ENCODE measurements around the gene CEP170.
A peak's percentile ranks its signal among the peaks of the same experiment; 100 is the strongest.
"Not testable (repeated sequence)": the region's sequence is repeated elsewhere in the genome, so short reads cannot be mapped to it uniquely, and the experiment has no call there.

CEP170 gene

DNA sequence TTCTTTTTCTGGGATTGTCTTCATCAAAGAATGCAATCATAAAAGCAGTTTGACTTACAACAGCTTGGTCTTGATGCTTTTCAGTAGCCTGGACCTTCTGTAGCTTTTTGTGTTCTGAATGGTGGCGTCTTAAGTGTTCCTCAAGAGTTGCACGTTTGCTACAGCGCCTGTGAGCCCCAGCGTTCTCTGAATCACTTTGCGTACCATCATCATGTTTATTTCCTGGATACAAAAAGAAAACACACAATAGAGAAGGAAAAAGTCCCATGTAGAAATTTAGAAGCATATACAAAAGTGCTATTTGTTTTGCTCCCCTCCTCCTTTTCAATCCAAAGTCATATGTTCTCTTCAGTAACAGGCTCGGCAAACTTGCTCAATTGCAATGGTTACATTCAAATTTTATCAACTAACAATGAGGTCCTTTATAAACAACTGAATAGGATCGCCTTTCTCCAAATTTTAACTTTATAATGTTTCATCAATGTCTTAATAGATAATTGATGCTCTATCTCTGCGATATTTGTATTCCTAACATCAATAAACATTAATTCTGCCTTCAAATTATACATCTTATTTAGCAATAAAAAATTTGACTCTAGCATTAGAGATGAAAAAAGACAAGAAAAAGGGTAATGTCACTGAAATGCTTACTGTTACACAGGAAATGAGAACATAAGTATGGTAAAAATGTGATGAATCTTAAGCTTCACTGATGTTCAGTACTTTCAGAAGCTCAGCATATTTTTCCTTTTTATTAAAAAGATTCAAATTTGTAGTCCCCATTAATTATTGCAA is 68.7 kb downstream of the CEP170 start:
- not testable (repeated sequence) for DNase-seq (ENCODE audit: low read depth); H3K4me3 ChIP-seq (ENCODE audit: low read length)

DNA sequence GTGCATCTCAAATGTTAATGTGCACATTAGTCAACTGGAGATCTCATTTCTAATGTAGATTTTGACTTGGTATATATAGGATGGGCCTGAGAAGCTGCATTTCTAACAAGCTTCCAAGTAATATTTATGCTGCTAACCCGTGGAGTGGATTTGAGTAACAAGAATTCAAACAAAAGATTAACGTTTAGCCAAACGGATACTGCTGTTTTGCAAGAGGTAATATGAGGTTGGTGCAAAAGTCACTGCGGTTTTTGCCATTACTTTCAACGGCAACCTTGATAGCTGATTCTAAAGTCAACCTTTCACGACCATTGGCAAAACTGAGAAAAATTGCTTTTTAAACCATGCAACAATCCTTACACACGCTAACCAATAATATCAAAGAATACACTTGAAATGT is 70.3 kb downstream of the CEP170 start:
- not testable (repeated sequence) for H3K4me3 ChIP-seq (ENCODE audit: low read length); DNase-seq (ENCODE audit: low read depth)

DNA sequence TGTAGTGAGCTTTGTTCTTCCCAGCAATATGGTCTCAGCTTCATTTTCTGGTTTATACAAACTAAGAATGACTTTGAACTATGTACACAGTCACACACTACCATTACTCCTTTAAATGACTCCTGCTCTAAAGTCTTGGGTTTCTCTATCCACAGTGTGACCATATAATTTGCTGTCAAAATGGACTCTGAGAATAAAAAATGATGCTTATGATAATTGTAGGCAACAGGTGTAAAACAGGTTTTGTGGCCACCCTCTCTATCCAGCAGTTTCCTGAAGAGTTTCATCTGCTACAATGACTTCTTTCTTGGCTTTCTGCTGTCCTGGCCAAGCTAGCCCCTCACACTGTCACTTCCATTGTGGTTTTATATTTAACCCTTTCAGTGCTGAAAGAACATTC is 71.4 kb downstream of the CEP170 start:
- H3K4me3 ChIP-seq (ENCODE audit: low read length); DNase-seq (ENCODE audit: low read depth): not testable (repeated sequence)

DNA sequence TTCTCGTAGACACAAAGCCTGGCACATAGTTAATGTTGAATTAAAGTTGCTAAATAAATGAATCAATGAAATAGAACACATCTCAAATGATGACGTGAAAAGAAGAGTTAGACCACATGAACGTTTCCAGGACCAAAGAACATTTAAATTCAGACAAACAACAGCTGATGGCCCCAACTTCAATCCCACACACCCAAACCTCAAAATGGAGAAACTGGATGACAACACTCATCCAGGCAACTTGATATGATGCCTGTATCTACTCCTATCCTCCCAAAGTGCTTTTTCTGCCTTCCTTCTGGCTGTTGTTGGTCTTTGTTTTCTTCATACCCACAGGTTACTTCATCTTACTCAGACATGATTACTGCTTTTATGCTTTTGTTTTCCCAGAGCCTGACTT is 71.9 kb downstream of the CEP170 start:
- not testable (repeated sequence) for H3K4me3 ChIP-seq (ENCODE audit: low read length); DNase-seq (ENCODE audit: low read depth)

DNA sequence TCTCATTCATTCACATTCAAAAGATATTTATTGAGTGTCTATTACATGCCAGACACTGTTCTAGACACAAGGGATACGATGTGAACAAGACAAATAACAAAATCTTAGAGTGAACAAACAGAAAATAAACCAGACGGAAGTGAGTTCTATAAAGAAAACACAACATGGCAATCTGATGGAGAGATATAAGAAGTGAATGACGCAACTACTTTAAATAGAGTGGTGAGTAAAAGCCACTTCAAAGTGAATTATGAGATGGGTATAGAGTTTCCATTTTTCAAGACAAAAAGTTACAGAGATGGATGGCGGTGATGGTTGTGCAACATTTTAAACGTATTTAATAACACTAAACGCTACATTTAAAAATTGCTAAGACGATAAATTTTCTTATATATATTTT is 75.4 kb downstream of the CEP170 start:
- no peak overlapping the region for H3K4me3 ChIP-seq (ENCODE audit: low read length)
- TF ChIP-seq, protein P1, sequence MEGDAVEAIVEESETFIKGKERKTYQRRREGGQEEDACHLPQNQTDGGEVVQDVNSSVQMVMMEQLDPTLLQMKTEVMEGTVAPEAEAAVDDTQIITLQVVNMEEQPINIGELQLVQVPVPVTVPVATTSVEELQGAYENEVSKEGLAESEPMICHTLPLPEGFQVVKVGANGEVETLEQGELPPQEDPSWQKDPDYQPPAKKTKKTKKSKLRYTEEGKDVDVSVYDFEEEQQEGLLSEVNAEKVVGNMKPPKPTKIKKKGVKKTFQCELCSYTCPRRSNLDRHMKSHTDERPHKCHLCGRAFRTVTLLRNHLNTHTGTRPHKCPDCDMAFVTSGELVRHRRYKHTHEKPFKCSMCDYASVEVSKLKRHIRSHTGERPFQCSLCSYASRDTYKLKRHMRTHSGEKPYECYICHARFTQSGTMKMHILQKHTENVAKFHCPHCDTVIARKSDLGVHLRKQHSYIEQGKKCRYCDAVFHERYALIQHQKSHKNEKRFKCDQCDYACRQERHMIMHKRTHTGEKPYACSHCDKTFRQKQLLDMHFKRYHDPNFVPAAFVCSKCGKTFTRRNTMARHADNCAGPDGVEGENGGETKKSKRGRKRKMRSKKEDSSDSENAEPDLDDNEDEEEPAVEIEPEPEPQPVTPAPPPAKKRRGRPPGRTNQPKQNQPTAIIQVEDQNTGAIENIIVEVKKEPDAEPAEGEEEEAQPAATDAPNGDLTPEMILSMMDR (IDR thresholded peaks at IDR 0.05; ENCODE audit: insufficient read depth, low read depth, low read length, missing control alignments): no peak
- no peak for DNase-seq (ENCODE audit: low read depth)

DNA sequence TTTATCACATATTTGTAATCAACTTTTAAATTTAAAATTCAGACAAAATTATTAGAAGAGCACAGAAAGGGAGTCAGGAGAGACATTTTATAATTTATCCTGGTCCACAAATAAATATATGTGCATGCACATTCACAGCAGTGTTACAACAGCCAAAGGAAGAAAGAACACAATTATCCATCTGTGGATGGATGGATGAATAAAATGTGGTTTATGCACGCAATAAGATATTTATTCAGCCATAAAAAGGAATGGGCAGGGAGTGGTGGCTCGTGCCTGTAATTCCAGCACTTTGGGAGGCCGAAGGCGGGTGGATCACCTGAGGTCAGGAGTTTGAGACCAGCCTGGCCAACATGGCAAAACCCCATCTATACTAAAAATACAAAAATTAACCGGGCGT is 77.3 kb downstream of the CEP170 start:
- not testable (repeated sequence) for DNase-seq (ENCODE audit: low read depth); H3K4me3 ChIP-seq (ENCODE audit: low read length)

DNA sequence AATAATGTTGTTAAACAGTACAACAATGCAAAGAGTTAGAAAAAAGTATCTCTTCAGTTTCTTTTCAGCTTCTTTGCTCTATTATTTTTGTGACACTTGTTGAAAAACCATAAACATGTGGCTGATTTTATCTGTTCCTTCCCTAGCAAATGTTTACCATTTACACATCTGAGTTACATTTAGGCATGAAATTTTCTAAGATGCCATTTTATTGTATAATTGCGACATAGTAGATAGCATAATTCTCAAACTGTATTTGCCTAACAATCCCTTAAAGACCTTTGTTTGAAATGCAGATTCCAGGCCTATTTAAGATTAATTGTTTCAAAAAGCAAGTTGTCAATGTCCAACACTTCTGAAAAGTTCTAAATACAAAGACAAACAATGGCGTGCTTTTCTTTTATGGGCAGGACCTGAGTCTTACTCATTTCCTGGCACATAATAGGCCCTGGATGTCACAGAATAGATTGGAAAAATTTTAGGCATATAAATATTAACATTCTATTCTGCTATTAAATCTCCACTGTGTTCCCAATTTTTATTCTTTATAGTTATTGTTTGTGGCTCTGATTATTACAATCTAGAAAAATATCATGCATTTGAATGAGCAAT is 81.2 kb downstream of the CEP170 start:
- not testable (repeated sequence) for DNase-seq (ENCODE audit: low read depth); H3K4me3 ChIP-seq (ENCODE audit: low read length)

DNA sequence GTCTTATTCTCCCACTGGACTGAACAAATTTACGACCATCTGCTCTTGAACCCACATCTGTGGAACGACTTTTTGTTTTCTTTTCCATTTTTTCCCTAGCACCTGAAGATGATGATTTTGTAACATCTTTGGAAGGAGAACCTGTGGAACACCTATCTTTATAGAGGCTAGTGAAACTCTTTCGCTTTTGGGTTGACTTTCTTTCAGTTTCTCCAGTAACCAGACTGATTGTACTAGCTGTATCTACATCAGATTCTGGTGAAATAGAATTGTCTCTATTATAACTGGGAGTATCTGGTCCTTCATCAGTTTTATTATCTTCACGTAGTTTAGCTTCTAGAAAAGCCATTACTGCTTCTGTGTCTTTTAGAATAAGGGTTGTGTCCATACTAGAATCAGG is 90.2 kb downstream of the CEP170 start:
- not testable (repeated sequence) for DNase-seq (ENCODE audit: low read depth); H3K4me3 ChIP-seq (ENCODE audit: low read length)

DNA sequence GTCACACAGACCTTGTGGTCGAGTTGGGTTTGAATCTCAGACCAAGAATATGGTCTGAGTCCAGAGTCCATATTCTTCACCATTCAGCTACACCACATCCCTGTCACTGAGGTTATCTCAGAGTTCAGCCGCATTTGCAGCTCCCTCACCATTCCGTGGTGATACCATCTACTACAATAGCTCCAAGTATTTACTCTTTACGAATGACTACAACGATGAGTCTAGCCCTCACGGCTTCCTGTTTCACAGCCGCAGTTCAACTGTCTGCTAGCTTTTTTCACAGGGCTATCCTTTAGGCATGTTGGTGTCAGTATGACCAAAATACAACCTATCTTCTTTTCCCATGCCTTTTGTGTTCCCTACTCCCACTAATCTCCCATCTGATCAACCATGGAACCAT is 104.2 kb downstream of the CEP170 start:
- not testable (repeated sequence) for H3K4me3 ChIP-seq (ENCODE audit: low read length)
- peak; percentile 2 for DNase-seq (ENCODE audit: low read depth)

DNA sequence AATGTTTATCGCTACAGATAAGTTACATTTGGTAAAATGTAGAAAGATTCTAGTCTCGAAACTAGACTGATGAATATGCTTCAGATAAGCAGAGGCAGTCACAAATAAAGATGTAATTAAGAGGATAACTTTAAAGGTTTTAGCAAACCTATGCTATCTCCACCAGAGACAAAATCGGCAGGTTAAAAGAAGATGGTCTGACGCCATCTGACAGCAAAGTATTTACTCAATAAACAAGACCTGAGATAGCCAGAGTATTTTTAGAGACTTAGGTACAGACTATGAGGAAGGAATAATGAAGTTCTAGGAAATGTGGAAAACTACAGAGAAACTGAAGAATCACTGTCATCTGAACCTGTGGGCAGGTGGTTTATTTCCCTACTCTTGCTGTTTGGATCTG is 106.0 kb downstream of the CEP170 start:
- not testable (repeated sequence) for H3K4me3 ChIP-seq (ENCODE audit: low read length); DNase-seq (ENCODE audit: low read depth)

DNA sequence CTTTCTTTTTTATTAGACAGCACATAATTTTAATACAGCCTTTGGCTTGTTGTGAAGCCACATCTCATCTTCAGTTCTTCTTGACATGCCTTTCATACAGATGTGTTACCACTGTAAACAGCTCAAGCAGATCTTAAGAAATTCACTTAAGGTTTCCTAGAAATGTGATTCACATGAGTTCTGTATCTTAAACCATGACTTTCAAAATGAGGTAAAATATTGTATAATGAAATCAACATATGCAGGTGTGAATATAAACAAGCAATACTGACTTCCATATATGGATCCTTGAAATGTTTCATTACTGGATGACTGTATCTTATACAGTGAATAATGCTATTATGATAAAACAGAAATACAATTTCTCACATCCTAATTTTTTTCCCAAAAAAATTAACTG is 107.7 kb downstream of the CEP170 start:
- not testable (repeated sequence) for DNase-seq (ENCODE audit: low read depth); H3K4me3 ChIP-seq (ENCODE audit: low read length)

DNA sequence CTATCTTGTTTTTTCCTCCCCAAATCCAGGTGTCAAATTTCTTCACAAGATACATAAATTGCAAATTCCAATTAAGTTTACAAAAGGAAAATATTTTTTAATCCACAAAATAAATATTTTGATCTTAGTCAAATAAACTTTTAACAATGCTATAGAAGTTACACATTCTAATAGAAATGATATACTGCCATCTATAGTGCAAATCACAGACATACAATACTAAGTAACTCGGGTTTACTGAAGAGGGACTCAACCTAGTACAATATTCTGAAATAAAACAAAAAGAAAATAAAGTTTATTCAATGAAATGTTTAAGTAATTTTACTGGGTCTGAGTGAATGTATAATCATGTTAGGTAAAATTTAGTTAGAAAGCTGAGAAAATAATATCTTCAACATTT is 114.6 kb downstream of the CEP170 start:
- peak; percentile 6 for DNase-seq (ENCODE audit: low read depth)
- H3K4me3 ChIP-seq (ENCODE audit: low read length): not testable (repeated sequence)

DNA sequence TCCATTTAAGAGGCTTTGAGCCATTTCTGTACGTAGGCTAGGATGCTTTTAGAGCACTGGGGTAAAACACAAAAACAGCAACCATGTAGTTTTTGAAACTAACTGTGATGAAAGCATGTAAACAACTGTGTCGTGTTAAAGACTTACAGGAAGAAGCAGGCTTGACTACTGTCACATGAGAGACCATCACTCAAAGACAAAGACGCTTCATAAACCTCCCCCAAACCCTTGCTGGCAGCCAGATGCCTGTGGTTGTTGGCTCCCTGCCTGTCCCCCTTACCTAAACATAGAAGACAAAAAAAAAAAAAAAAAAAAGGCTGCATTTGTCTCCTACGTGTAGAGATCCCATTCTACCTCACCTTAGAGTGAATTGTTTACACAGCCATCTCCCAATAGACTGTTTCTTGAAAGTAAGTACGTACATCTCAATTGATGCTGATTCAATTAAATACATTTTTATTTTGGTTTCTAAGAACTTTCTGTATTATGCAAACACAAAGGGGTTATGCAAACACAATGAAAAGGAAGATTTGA is 132.1 kb downstream of the CEP170 start:
- DNase-seq (ENCODE audit: low read depth); H3K4me3 ChIP-seq (ENCODE audit: low read length): not testable (repeated sequence)

DNA sequence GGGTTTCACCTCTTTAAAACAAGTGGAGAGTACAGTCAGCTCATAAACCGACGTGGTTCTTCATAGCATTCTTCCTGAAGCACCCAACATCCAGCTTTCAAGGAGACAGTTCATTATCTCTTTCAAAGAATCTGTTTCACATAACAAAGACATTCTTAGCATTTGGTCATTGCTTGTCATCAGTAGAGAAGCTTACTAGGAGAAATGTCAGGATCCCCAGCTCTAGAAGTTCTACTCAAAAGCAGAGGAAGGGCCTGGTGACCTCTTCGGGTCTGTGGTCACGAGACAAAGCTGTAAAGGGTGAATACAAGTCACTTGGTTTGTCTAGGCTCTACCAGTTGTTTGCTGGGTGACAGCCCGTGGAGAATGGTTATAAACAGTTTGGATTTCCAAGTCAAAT is 133.1 kb downstream of the CEP170 start:
- DNase-seq (ENCODE audit: low read depth); H3K4me3 ChIP-seq (ENCODE audit: low read length): not testable (repeated sequence)

DNA sequence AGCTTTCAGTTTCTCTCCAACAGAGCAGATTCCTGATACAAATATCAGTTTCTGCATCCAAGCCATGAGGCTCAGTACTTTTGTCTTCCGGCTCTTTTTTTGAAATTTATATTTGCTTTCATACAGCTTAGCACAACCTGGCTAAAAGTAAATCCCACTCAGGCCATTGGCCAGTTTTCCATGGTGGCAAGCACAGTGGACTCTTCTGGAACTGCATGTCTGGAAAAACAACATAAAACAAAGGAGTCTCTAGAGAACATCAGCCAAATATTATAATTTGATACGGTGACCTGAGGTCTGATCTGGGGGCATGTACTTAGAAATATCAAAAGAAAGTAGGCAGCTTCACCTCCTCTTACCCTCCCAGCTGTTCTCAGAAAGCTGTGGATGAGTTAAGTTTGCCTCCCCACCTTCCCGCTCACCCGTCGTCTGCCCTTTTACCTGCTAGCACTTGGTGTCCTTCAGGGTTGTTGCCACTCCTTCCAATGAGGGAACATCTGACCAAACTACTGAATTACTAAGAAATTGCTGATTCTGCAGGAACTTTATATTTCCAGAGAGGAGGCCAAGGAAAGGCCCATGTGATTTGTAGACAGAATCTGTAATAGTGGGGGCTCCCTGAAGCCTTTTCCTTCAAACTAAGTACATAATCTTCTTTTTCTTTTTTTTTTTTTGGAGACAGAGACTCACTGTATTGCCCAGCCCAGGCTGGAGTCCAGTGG is 136.3 kb downstream of the CEP170 start:
- H3K4me3 ChIP-seq (ENCODE audit: low read length); DNase-seq (ENCODE audit: low read depth): not testable (repeated sequence)

DNA sequence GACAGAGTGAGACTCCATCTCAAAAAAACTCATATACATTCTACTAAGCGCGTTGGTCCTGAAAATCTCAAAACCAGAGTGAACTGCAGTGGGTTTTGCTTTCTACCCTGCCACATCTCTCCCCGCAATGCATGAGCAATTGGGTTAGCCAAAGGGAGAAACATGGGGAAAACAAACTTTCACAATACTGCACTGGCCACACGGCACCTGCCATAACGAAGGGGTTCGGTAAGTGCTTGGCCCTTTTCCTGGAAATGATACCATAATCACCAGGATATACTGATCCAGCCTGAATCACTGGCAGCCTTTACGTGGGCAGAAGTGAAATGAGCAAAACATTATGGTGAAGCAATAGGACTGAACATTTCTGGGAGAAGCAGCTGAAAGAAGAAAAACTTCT is 138.9 kb downstream of the CEP170 start:
- not testable (repeated sequence) for H3K4me3 ChIP-seq (ENCODE audit: low read length)
- DNase-seq (ENCODE audit: low read depth): peak; percentile 20

DNA sequence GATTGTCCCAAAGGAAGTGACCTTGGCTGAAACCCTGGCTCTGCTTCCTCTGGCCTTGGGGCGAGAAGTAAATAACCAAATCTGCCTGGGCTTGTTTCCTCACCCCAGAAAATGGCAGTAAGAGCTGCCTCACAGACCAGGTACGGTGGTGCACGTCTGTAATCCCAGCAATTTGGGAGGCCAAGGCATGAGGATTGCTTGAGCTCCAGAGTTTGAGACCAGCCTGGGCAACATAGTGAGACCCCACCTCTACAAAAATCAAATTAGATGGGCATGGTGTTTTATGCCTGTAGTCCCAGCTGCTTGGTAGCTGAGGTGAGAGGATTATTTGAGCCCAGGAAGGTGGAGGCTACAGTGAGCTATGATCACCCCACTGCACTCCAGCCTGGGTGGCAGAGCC is 140.3 kb downstream of the CEP170 start:
- peak; percentile 6 for DNase-seq (ENCODE audit: low read depth)
- not testable (repeated sequence) for H3K4me3 ChIP-seq (ENCODE audit: low read length)

DNA sequence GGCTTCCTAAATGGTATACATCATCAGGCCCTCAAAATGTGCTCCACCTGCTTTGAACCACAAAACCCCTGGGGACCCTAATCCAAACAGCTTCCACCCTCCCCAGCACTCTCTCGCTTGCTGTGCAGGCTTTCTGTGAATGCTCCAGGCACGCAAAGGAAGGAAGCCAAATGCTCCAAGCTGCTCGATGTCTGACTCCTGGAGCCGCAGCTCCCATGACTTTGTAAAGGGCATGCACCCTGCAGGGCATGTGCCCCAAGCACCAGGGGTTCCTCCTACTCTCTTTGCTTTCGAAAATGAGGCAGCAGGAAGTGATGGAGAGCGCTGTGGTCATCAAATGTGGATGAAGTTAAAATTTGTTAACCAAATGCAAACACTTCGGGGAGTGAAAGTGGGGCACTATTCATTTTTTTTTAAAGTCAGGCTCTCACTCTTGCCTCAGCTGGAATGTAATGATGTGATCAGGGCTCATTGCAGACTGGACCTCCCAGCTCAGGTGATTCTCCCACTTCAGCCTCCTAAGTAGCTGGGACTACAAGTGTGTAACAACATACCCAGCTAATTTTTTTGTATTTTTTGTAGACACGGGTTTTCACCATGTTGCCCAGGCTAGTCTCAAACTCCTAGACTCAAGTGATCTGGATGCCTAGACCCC is 140.9 kb downstream of the CEP170 start:
- H3K4me3 ChIP-seq (ENCODE audit: low read length); DNase-seq (ENCODE audit: low read depth): not testable (repeated sequence)
